ENCODE data around the gene MPND.

The MPND gene

DNA sequence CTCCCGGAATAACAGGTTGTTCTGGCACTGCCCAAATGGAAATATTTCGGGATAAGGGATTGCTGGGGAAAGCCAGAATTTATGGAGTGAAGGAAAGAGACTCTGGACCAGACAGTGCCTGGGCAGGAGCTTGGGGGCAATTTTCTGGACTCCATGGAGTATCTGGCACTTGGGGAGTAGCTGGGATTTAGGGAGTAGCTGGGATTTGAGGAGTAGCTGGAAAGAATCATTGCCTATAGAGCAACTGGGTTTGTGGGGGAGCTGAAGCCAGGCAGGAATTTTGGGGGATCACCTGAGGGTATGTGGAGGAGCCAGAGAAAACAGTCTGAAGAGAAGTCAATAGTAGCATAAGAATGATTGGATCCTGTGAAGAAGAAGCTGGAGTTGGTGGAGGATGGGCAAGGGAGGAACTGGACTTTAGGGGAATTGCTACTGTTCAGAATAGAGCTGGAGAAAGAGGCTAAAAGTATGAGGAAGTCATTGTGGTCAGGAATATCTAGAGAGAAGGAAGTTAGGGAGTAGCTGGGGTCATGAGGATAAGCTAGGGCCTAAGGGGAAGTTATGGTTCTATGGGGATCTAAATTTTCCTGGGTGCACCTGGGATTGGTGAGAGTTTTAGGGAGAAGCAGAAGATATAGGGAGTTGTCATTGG lies 24.2 kb upstream of the MPND start:
- no peak for DNase-seq (ENCODE audit: low read depth in 3 of 3)

- no peak for DNase-seq (ENCODE audit: low read depth in 3 of 3)
Measured at GRCh38 chr19:4320419-4320818, 22.9 kb upstream of the MPND start.

- no peak for DNase-seq (ENCODE audit: low read depth in 3 of 3)
Measured at GRCh38 chr19:4322942-4323665, 20.3 kb upstream of the MPND start.

DNA sequence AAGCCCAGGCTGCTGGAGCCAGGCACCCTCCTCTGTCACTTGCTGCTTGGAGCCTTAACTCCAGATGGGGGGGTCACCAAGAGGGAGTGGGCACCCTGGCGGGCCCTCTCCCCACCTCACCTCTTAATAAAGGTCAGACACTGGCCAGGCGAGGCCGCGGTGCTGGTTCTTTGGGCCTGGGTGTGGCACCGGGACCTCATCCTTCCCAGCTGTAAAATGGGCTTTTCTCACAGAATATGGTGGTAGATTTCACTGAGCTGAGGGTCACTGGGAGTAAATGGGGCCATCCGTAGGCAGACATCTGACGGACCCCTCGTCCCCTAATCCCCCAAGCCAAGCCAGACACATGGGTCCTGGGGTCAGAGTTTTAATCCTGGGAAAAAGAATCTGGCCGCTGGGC lies 19.7 kb upstream of the MPND start:
- DNase-seq (ENCODE audit: low read depth in 3 of 3), result no peak

DNA sequence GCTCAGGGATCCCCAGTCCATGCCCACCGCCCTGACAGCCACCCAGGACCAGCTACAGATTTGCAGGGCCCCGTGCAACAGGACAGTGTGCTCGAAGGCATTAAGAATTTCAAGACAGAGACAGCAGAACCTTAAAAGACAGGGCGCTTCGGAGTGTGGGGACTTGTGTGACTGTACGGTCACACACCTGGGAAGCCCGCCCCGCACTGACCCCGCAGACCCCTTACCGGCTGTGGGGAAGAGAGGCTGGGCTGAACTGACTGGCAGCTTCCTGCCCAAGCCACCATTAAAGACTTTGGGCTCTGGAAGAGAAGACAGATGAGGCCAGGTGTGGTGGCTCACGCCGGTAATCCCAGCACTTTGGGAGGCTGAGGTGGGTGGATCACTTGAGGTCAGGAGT lies 19.1 kb upstream of the MPND start:
- no peak for DNase-seq (ENCODE audit: low read depth in 3 of 3)

GRCh38 chr19:4326215-4326836 lies 17.0 kb upstream of the MPND start:
- DNase-seq (ENCODE audit: low read depth in 3 of 3), result no peak

DNA sequence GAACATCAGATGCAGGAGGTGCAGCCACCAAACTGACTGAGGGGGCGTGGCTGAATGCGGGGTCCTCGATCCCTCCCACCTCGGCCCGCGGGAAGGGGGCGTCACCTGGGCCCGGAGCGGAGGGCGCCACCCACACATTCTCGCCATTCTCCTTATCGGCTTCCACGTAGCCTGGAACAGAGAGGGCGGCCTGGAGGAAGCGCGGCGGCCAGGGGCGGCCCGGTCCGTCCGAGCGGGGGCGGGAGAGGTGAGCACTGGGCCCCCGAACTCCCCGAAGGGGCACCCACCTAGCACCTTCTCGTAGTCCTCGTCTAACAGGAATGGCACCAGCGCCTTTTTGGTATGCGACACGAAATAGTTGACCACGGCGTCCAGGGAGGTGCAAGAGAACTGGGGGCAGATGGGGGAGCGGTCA lies 16.5 kb upstream of the MPND start:
- DNase-seq (ENCODE audit: low read depth in 3 of 3), result no peak

DNA sequence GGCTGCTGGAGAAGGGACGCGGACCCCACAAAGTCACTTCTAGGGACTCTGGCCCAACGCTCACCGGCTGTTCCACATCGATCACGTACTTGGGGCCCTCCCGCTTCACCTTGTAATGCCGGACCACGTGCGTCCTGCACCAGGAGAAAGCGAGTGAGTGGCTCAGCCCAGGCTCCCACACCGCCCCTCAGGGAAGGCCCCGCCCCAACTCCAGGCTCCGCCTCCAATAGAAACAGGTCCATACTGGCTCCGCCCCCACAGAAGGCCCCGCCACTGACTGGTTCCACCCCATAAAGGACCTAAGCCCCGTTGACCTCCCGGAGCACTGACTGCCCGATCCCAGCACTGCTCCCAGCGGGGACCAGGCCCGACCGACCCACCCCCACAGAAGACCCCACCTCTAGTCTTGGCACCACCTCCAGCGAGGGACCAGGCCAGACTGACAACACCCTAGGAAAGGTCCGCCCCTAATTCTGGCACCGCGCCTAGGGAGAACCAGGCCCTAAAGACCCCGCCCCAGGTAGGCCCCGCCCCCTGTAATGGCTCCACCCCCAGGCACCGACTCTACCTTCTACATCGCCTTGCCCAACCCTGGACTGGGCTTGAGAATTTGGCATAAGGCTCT lies 16.0 kb upstream of the MPND start:
- DNase-seq (ENCODE audit: low read depth in 3 of 3), result peak; percentile 26 to 72 (median 58)

GRCh38 chr19:4327877-4328242 lies 15.5 kb upstream of the MPND start:
- no peak for DNase-seq (ENCODE audit: low read depth in 3 of 3)

DNA sequence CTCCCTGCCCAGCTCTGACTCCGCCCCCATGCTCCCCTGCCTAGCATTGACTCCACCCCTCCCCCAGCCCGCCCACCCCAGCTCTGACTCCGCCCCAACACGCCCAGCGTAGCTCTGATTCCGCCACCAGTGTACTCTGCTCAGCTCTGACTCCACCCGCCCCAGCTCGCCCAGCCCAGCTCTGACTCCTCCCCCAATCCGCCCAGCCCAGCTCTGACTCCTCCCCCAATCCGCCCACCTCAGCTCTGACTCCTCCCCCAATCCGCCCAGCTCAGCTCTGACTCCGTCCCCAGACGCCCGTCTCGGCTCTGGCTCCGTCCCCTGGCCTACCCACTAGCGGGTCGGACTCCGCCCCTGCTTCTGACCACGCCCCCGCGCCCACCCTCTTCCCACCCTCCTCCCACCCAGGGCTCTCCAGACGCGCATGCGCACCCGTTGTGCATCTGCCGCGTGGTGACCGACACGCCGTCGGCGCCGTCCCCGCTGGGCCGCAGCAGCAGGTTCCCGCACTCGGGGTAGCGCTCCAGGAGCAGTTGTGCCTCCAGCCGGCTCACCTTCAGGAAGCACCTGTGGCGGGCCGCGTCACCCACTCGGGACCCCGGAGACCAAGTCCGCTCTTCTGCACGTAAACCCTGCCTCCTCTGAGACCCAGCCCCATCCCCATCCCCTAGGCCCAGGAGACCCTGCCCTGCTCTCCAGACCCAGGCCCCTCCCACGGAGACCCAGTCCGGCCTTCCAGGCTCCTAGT lies 14.9 kb upstream of the MPND start:
- DNase-seq (ENCODE audit: low read depth in 3 of 3), result peak; percentile 94 to 99 (median 98)

DNA sequence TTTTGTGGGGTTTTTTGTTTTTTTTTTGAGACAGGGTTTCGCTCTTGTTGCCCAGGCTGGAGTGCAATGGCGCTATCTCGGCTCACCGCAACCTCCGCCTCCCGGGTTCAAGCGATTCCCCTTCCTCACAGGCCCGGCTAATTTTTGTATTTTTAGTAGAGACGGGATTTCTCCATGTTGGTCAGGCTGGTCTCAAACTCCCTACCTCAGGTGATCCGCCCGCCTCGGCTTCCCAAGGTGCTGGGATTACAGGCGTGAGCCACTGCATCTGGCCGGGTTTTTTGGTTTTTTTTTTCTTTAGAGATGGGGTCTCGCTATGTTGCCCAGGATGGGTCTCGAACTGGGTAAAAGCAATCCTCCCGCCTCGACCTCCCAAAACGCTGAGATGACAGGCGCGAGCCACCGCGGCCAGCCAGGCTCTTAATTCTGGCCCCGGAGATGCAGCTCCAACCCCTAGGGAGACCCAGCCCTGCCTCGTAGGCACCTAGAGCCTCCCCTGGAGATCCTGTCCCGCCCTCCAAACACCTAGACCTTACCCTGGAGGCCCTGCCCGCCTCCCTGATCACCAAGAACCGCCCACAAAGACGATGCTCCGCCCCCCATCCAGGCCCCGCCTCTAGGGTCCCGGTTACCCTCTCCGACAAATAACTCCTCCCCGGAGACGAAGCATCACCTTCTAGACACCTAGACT lies 14.2 kb upstream of the MPND start:
- peak in 2 of 3 experiments; percentile 29 to 54 for DNase-seq (ENCODE audit: low read depth in 3 of 3)

- DNase-seq (ENCODE audit: low read depth in 3 of 3), result no peak
Measured at GRCh38 chr19:4329858-4330257, 13.5 kb upstream of the MPND start.

DNA sequence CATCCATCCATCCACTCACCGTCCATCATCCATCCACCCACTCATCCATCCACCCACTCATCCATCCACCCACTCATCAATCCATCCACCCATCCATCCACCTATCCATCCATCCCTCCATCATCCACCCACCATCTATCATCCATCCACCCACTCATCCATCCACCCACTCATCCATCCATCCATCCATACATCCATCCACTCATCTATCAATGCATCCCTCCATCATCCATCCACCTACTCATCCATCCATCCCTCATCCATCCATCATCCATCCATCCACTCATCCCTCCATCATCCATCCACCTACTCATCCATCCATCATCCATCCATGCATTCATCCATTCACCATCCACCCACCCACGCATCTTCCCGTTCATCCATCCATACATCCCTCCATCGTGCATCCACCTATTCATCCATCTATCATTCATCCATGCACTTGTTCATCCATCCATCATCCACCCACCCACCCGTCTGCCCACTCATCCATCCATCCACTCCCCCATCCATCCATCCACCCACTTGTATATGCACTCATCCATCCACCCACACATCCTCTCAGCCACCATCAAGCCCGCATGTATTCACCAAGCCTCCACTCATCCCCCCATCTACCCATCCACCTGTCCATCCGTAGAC lies 8.3 kb upstream of the MPND start:
- DNase-seq (ENCODE audit: low read depth in 3 of 3), result no peak

- no peak for DNase-seq (ENCODE audit: low read depth in 3 of 3)
Measured at GRCh38 chr19:4337906-4338440, 5.4 kb upstream of the MPND start.

DNA sequence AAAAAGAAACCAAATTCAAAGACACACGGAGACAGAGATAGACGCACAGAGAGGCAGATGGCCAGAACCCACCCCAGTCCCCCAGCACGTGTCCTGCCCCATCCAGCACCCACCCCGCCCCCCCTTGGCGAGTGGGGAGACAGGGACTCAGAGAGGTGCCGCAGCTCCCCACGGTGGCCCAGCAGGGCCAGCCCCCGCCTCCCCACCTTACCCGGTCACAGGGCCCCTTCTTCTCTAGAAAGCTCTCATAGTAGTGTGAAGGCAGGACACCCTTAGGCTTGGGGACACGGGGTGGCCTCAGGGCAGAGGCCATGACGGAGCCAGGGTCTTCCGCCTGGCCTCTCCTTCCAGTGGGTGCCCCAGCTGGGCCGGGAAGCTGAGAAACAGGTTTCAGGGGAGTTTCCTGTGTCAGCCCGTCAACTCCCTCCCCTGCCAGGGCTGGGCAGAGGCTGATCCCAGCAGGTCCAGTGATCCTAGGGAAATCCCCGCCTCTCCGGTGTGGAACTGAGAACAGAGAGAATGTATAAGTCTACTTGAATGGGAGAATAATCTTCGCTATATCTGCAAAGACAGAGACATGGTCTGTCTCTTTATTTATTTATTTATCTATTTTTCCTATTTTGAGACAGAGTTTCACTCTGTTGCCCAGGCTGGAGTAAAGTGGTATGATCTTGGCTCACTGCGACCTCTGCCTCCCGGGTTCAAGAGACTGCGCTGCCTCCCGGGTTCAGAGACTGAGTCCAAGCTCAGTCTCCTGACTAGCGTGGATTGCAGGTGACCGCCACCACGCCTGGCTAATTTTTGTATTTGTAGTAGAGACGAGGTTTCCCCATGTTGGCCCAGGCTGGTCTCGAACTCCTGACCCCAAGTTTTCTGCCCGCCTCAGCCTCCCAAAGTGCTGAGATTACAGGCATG lies 4.7 kb upstream of the MPND start, which contains the start of gene STAP2:
Gene STAP2, minus strand, starts transcription at position 387 of the 915 bp plus-strand sequence. Its CDS starts 74 bp downstream, at position 313.
- no peak for DNase-seq (ENCODE audit: low read depth in 3 of 3)

DNA sequence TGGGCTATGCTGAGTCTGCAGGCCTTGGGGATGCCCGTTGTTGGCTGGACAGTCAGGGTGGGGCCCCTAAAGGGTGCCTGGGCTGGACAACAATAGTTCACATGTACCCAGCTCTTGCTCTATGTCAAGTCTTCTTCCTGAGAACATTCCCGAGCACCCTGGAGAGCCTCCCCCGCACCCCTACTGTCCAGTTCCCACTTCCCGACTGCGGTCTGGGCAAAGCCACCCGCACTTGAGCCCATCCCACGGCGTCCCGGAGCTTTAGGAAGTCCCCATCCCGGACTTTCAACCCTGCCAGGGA lies 1.1 kb upstream of the MPND start:
- no peak for DNase-seq (ENCODE audit: low read depth in 3 of 3)

DNA sequence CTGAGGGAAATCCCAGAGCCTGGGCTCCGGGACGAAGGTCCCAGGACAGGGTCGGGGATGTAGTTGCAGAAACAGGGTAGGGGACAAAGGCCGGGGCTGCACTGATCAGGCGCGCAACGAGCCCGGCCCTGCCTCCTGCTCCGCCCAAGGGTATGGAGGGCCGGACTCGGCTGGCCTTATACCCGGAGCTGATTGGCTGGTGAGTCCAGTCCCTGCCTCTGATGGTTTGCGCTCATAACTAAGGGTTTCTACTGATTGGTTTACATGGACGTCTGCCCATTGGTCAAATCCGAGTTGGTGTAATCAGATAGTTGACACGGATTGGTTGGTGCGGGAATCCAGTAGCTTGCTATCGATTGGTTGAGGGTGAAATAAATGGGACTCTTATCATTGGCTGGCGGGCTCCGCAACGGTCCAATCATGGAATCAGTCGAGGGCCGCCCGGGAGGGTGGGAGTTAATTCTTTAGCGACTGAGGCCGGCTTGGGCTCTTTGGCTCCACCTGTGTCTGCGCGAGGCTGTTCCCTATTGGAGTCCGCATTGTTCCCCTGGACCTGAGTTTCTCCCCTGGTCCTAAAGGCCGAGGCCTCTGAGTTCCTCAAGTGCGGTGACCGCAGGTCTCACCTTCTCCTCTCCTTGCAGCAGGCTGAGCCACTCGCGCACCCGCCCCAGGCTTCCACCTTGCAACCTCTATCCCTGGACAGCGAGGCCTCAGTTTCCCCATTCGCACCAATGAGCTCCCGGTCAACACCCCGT lies 570 bp upstream of the MPND start:
- peak; percentile 76 to 84 (median 78) for DNase-seq (ENCODE audit: low read depth in 3 of 3)

DNA sequence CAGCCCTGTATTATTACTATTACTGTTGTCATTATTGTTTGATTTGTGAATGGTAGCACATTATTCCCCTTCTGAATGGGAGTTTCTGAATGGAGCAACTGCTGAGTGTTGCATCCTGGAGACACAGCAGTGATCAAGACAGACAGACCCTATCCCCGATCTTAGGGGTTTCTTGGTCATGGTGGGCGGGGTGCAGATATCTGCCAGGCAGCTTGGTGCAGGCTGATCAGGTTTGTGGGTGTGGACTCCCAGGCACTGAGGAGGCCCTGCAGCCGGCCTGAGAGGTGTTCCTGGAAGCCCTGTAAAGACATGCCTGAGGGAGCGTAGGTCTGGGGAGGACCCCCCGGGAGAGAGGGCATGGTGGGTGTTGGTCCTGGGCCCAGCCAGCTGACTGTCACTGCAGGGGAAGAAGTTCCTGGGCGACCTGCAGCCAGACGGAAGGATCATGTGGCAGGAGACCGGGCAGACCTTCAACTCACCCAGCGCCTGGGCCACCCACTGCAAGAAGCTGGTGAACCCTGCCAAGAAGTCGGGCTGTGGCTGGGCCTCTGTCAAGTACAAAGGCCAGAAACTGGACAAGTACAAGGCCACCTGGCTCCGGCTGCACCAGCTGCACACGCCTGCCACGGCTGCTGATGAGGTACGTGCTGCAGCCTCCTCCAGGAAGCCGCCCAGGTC lies 2.1 kb downstream of the MPND start:
- no peak for DNase-seq (ENCODE audit: low read depth in 3 of 3)
